Epithelial cell of esophagus (primary cell): ENCODE results near the gene PTPRO.

Experiments
- DNase-seq: peaks from one replicate; pipeline ENCODE4 v3.0.0; 2010; ENCODE audit warnings: low read depth
- H3K4me3 ChIP-seq: 2 replicates; pipeline ENCODE4 v1.5.1; 2011; ENCODE audit warnings: mild to moderate bottlenecking, low read length, control low read depth
- TF ChIP-seq, protein P1 (sequence below): IDR thresholded peaks from 2 replicates; pipeline ENCODE4 v1.5.1; 2011; ENCODE audit warnings: low read depth, mild to moderate bottlenecking, low read length, control low read depth, inconsistent platforms; ENCODE audit not compliant: insufficient read depth; ENCODE audit errors: missing control alignments

Gene PTPRO

DNA sequence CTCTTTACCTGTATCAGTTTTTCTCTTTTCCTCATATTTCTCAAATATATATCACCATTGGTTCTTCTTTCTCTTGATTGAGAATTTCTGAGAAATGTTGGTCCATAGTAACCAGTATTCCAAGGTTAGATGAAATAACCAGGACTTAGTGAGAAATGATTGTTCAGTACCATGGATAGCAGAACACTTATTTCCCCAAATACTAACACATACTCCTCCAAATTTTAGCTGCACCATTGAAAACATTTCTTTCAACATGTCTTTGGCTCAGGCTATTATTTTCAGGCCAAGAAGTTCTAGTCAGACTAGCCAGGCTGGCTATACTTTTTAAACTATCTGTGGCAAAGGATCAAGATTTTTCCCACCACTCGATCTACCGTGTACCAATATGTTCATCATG lies 113.3 kb downstream of the PTPRO start:
- no peak overlapping the region for H3K4me3 ChIP-seq
- TF ChIP-seq, protein P1, sequence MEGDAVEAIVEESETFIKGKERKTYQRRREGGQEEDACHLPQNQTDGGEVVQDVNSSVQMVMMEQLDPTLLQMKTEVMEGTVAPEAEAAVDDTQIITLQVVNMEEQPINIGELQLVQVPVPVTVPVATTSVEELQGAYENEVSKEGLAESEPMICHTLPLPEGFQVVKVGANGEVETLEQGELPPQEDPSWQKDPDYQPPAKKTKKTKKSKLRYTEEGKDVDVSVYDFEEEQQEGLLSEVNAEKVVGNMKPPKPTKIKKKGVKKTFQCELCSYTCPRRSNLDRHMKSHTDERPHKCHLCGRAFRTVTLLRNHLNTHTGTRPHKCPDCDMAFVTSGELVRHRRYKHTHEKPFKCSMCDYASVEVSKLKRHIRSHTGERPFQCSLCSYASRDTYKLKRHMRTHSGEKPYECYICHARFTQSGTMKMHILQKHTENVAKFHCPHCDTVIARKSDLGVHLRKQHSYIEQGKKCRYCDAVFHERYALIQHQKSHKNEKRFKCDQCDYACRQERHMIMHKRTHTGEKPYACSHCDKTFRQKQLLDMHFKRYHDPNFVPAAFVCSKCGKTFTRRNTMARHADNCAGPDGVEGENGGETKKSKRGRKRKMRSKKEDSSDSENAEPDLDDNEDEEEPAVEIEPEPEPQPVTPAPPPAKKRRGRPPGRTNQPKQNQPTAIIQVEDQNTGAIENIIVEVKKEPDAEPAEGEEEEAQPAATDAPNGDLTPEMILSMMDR = no peak
- DNase-seq = peak; percentile 39

DNA sequence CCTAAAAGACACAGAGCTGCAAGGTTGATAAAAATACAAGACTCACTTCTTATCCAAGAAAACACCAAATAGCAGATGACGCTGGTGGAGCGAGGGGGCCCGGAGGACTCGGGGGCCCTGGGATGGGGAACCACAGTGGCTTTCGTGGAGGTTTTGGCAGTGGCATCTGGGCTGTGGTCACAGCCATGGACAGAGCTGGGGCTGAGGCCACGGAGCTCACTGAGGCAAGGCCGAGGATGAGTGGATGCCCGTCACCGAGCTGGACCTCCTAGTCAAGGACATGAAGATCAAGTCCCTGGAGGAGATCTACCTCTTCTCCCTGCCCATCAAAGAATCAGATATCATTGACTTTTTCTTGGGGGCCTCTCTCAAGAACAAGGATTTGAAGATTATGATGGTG lies 117.2 kb downstream of the PTPRO start:
- H3K4me3 ChIP-seq = no peak overlapping the region
- TF ChIP-seq, protein P1 = no peak
- no peak for DNase-seq

DNA sequence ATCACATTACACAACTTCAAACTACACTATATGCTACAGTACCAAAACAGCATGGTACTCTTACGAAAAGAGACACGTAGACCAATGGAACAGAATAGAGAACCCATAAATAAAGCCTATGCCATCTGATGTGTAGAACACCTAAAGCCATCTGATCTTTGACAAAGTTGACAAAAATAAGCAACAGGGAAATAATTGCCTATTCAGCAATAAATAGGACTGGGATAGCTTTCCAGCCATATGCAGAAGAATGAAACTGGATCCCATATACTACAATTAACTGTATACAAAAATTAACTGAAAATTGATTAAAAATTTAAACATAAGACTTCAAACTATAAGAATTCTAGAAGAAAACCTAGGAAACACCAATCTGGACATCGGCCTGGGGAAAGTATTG lies 120.7 kb downstream of the PTPRO start:
- no peak for DNase-seq
- H3K4me3 ChIP-seq = no peak overlapping the region
- TF ChIP-seq, protein P1 = no peak

DNA sequence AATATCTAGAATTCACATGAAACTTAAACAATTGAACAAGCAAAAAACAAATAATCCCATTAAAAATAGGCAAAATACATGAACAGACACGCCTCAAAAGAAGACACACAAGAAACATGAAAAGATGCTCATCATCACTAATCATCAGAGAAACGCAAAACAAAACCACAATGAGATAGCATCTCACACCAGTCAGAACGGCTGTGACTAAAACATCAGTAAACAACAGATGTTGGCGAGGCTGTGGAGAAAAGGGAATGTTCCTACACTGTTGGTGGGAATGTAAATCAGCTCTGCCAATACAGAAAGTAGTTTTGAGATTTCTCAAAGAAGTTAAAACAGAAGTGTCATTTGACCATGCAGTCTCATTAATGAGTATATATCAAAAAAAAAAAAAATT lies 121.3 kb downstream of the PTPRO start:
- TF ChIP-seq, protein P1 = no peak
- peak; percentile 80 for DNase-seq
- no peak overlapping the region for H3K4me3 ChIP-seq

DNA sequence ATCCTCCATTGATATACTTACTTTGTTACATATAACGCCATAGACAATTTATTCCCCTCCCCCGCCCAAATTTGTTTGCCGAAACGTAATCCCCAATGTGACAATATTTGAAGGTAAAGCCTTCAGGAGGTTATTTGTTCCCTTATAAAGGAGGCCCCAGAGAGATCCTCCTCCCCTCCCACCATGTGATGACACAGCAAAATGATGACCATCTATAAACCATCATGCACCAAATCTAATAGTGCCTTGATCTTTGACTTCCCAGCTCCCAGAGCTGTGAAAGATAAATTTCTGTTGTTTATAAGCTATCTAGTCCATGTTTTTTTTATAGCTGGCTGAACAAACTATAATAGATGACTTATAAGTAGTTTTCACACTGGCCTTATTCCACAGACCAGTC lies 122.2 kb downstream of the PTPRO start:
- TF ChIP-seq, protein P1 = no peak
- no peak for DNase-seq
- no peak overlapping the region for H3K4me3 ChIP-seq

DNA sequence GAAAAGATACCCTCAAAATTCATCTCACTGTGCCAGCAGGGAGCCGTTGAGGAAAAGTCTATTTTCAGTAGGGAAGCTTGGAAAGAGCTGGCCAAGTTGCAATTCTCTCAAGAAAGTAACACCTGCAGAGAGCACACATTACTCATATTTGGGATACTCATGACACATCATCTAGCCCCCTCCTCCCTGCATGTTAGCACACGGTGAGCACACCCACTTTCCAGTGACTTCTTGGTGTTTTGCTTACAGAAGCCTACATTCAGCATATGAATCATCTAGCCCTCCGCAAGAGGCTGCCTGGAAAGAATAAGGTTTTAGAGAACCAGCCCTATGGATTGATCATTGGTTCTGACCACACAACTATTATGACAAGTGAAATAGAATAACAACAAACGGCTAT lies 124.5 kb downstream of the PTPRO start:
- DNase-seq = peak; percentile 99
- TF ChIP-seq, protein P1 = no peak
- H3K4me3 ChIP-seq = no peak overlapping the region

DNA sequence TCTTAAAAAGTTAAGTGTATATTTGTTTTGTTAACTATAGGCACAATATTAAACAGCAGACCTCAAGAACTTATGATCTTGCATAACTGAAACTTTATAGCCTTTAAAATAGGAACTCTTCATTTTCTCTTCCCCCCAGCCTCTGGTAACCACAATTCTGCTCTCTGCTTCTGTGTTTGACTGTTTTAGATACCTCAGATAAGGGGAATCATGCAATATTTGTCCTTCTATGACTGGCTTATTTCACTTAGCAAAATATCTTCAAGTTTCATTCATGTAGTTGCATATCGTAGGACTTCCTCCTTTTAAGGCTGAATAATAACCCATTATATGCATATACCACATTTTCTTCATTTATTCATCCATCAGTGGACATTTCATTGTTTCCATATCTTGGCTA lies 131.3 kb downstream of the PTPRO start:
- no peak overlapping the region for H3K4me3 ChIP-seq
- no peak for DNase-seq
- TF ChIP-seq, protein P1 = no peak
